ENCODE results near the gene FNDC10. TPM values are rescaled to one million over a fixed set of nuclear protein-coding genes. Genes with fewer than 3 reads are reported as not detected.
"Not testable (repeated sequence)": the region's sequence is repeated elsewhere in the genome, so short reads cannot be mapped to it uniquely, and the experiment has no call there.

Gene FNDC10
- total RNA-seq, 4 donors from 2014 or later, result 4.1 to 6.9 (median 5.7) TPM

DNA sequence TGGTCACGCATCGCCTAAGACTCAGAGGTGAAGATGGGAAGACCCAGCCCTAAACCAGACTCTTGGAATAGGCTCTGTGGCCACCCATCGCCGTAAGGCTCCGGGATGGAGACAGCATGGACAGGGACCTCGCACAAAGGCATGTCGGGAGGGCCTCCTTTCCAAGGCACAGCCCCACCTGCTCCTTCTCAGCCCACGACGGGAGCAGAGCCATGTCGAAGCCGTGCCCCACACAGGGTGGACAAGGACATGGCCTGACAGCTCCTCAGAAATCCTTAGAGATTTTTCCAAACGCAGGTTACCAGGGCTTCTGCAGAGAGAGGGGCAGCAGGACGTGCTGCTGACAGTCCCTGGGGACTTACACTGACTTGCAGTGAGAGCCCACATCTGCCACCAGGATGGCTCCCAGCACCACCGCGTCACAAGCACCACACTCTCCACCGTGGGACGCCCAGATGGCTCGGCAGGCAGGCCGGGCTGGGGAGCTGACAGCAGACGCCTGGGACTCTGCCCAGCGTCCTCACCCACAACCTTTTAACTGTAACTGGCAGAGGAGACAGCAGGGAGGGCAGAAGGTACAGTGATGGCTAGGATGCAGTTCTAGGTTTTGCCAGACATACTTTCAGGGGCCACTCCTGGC is 37.3 kb downstream of the FNDC10 start:
- no peak for DNase-seq
- Histone ChIP-seq H3K27ac (no peak overlapping the region), H3K27me3 (no peaks in the 10 kb centered on the region), H3K4me1 (peaks cover 0 to 6% (median 0%) of the 10 kb centered on the region in 4 donors), H3K4me3 (no peak overlapping the region), H3K36me3 (peaks cover 0 to 60% (median 0%) of the 10 kb centered on the region in 3 donors), H3K9me3 (no peaks in the 10 kb centered on the region)
- TF ChIP-seq CTCF (IDR thresholded peaks at IDR 0.05) (no peak), POLR2A (IDR thresholded peaks at IDR 0.05) (no peak)

- Histone ChIP-seq H3K27me3 (no peaks in the 10 kb centered on the region), H3K4me1 (no peaks in the 10 kb centered on the region), H3K9me3 (no peaks in the 10 kb centered on the region), H3K4me3 (no peak overlapping the region), H3K36me3 (peaks cover 0 to 60% (median 0%) of the 10 kb centered on the region in 3 donors), H3K27ac (no peak overlapping the region)
- no peak for DNase-seq
- TF ChIP-seq POLR2A (IDR thresholded peaks at IDR 0.05) (no peak), CTCF (IDR thresholded peaks at IDR 0.05) (no peak)
Observed at GRCh38 chr1:1561801-1562470, 38.0 kb downstream of the FNDC10 start.

- Histone ChIP-seq H3K27me3 (no peaks in the 10 kb centered on the region), H3K27ac (no peak overlapping the region), H3K4me1 (no peaks in the 10 kb centered on the region), H3K4me3 (no peak overlapping the region), H3K36me3 (peaks cover 0 to 56% (median 0%) of the 10 kb centered on the region in 3 donors), H3K9me3 (no peaks in the 10 kb centered on the region)
- TF ChIP-seq POLR2A (IDR thresholded peaks at IDR 0.05), result no peak
- no peak for TF ChIP-seq CTCF (IDR thresholded peaks at IDR 0.05)
- DNase-seq, result no peak
Observed at GRCh38 chr1:1560178-1560577, 39.8 kb downstream of the FNDC10 start.

GRCh38 chr1:1559066-1559465 is 40.9 kb downstream of the FNDC10 start:
- peaks cover 0 to 5% (median 0%) of the 10 kb centered on the region in 4 donors for H3K4me1 ChIP-seq
- H3K4me3 ChIP-seq, result no peak overlapping the region
- no peak for DNase-seq
- TF ChIP-seq POLR2A (IDR thresholded peaks at IDR 0.05) (no peak), CTCF (IDR thresholded peaks at IDR 0.05) (no peak)
- H3K27ac ChIP-seq, result no peak overlapping the region
- H3K36me3 ChIP-seq, result peaks cover 0 to 45% (median 0%) of the 10 kb centered on the region in 3 donors
- H3K9me3 ChIP-seq, result no peaks in the 10 kb centered on the region
- H3K27me3 ChIP-seq, result no peaks in the 10 kb centered on the region

- DNase-seq, result no peak
- Histone ChIP-seq H3K36me3 (peaks cover 0 to 40% (median 0%) of the 10 kb centered on the region in 3 donors), H3K4me1 (peaks cover 0 to 5% (median 0%) of the 10 kb centered on the region in 4 donors), H3K4me3 (no peak overlapping the region), H3K27ac (no peak overlapping the region), H3K27me3 (no peaks in the 10 kb centered on the region), H3K9me3 (no peaks in the 10 kb centered on the region)
- TF ChIP-seq POLR2A (IDR thresholded peaks at IDR 0.05) (no peak), CTCF (IDR thresholded peaks at IDR 0.05) (no peak)
Observed at GRCh38 chr1:1558591-1558990, 41.3 kb downstream of the FNDC10 start.

DNA sequence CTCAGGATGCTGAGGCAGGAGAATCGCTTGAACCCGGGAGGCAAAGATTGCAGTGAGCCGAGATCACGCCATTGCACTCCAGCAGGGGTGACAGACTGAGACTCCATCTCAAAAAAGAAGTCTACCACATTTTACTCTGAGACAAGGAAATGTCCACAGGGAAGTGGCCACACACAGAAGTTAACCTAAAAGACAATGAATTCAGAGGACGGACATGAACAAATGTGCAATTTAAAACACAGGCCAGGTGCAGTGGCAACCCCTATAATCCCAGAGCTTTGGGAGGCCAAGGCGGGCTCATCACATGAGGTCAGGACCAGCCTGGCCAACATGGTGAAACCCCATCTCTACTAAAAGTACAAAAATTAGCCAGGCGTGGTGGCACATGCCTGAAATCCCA is 42.2 kb downstream of the FNDC10 start:
- peaks cover 0 to 31% (median 0%) of the 10 kb centered on the region in 3 donors for H3K36me3 ChIP-seq

GRCh38 chr1:1556961-1557360 is 43.0 kb downstream of the FNDC10 start:
- H3K27me3 ChIP-seq, H3K4me1 ChIP-seq, H3K4me3 ChIP-seq, DNase-seq, H3K9me3 ChIP-seq, H3K27ac ChIP-seq: not testable (repeated sequence)
- peaks cover 0 to 23% (median 0%) of the 10 kb centered on the region in 3 donors for H3K36me3 ChIP-seq

More for the DNA sequence above, 42.2 kb downstream of the FNDC10 start:
- not testable (repeated sequence) for H3K4me1 ChIP-seq, DNase-seq, H3K27ac ChIP-seq, H3K4me3 ChIP-seq, H3K9me3 ChIP-seq, H3K27me3 ChIP-seq
